Sigmoid colon (tissue), 3 donors: ENCODE measurements around the gene COASY.

Experiments used
- POLR2A ChIP-seq, 2 donors: fragments of 450-650 bp; IDR thresholded peaks; one replicate each; pipeline ENCODE4 v1.6.1; 2016; ENCODE audit warnings: antibody characterized with exemption in 2 of 2, mild to moderate bottlenecking in 2 of 2, moderate library complexity in 2 of 2
- TF ChIP-seq, protein P1 (sequence below), 4 experiments: fragments of 450-650 bp in 3 of 4; fragments of 200-600 bp in 1 of 4; IDR thresholded peaks; one replicate each; pipeline ENCODE4 v1.5.1; 2016 to 2019; ENCODE audit warnings: antibody characterized with exemption in 4 of 4, mild to moderate bottlenecking in 3 of 4, moderate library complexity in 2 of 4

DNA sequence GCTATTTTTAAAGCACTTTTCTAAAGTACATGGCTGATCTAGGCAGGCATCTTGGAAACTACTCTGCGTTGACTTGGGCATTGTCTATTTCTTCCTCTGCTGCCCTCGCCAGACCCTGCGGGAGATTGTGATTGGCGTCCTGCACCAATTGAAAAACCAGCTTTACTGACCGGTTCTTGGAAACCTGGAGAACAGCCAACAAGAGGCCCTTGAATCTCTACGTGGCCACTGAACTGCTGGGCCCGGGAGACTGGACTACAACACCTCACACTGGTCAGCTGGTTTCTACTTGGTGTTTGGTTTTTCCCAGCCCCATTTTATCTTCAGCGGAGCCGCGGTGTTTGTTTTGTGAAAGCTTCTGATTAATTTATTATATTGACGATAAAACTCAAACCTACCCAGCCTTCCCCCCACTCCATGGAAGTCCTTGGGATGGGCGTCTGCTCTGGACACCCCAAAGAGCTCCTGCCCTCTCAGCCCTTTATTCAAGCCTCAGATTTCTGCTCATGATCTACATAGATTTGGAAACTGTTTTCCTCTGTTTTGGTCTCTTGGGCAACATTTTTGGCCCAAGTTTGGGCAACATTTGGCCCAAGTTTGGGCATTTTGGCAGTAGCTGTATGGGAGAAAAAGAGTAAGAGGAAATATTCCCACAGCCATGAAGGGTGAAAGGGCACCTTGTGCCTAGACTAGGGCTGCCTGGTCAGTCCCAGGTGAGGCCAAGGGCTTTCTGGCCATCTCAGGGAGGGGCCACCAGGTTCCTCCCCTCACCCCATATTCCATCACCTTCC is 9.7 kb downstream of the COASY start:
- TF ChIP-seq, protein P1, sequence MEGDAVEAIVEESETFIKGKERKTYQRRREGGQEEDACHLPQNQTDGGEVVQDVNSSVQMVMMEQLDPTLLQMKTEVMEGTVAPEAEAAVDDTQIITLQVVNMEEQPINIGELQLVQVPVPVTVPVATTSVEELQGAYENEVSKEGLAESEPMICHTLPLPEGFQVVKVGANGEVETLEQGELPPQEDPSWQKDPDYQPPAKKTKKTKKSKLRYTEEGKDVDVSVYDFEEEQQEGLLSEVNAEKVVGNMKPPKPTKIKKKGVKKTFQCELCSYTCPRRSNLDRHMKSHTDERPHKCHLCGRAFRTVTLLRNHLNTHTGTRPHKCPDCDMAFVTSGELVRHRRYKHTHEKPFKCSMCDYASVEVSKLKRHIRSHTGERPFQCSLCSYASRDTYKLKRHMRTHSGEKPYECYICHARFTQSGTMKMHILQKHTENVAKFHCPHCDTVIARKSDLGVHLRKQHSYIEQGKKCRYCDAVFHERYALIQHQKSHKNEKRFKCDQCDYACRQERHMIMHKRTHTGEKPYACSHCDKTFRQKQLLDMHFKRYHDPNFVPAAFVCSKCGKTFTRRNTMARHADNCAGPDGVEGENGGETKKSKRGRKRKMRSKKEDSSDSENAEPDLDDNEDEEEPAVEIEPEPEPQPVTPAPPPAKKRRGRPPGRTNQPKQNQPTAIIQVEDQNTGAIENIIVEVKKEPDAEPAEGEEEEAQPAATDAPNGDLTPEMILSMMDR (IDR thresholded peaks at IDR 0.05): no peak
- TF ChIP-seq POLR2A (IDR thresholded peaks at IDR 0.05): no peak
